PC-3 (cell line): ENCODE data around the gene VPS13C. TPM values are rescaled to one million over a fixed set of nuclear protein-coding genes. Genes with fewer than 3 reads are reported as not detected.

ENCODE experiments used
- ATAC-seq: fragments of 200-7000 bp; cut with Tn5 transposase; 2 replicates; pipeline ENCODE4 v1.9.1; 2020; ENCODE audit warnings: mild to moderate bottlenecking, moderate library complexity
- BruUV-seq: library from RNA; stranded (reverse); fragments of 400-500 nt; replicated peaks from 2 replicates; lab custom pipeline; 2021; lab: Mats Ljungman, UMichigan
- CTCF ChIA-PET: fragments of 300-600 bp; sonication (Branson Sonifier 250); formaldehyde crosslinking; loops from one replicate; lab custom pipeline; 2022; ENCODE audit warnings: antibody characterized with exemption; lab: Charles Lee
- POLR2A ChIA-PET: fragments of 300-600 bp; sonication (Branson Sonifier 250); formaldehyde crosslinking; loops from one replicate; lab custom pipeline; 2022; ENCODE audit warnings: antibody characterized with exemption; ENCODE audit not compliant: unreplicated experiment; lab: Charles Lee
- DNase-seq: peaks from one replicate; pipeline ENCODE4 v3.0.0-alpha.2; 2015
- H2AFZ ChIP-seq: fragments of 300-600 bp; sonication (generic); 2 replicates; pipeline ENCODE4 v1.6.0; 2016; ENCODE audit warnings: antibody characterized with exemption, low read length
- H3F3A ChIP-seq: fragments of 300-600 bp; sonication (generic); one replicate; pipeline ENCODE4 v1.6.0; 2017; ENCODE audit warnings: antibody characterized with exemption, low read length, control low read depth, mild to moderate bottlenecking; ENCODE audit not compliant: unreplicated experiment
- H3K27ac ChIP-seq: fragments of 300-600 bp; sonication (generic); 2 replicates; pipeline ENCODE4 v1.5.1; 2016; ENCODE audit warnings: mild to moderate bottlenecking, low read length
- H3K27me3 ChIP-seq: fragments of 300-600 bp; sonication (generic); 2 replicates; pipeline ENCODE4 v1.6.1; 2016; ENCODE audit warnings: low read length, mixed read lengths
- H3K36me3 ChIP-seq: fragments of 300-600 bp; sonication (generic); 2 replicates; pipeline ENCODE4 v1.6.1; 2016; ENCODE audit warnings: low read depth, mixed run types, low read length, mixed read lengths
- H3K4me1 ChIP-seq: fragments of 300-600 bp; sonication (generic); 2 replicates; pipeline ENCODE4 v1.5.1; 2016; ENCODE audit warnings: low read length; ENCODE audit not compliant: insufficient read depth
- H3K4me2 ChIP-seq: fragments of 300-600 bp; sonication (generic); 2 replicates; pipeline ENCODE4 v1.6.0; 2016; ENCODE audit warnings: low read length
- H3K4me3 ChIP-seq: fragments of 300-600 bp; sonication (generic); 2 replicates; pipeline ENCODE4 v1.5.1; 2016; ENCODE audit warnings: mild to moderate bottlenecking, low read length, mixed read lengths
- H3K79me2 ChIP-seq: fragments of 300-600 bp; sonication (generic); 2 replicates; pipeline ENCODE4 v1.6.1; 2017; ENCODE audit warnings: low read length, mixed read lengths
- H3K9ac ChIP-seq: fragments of 300-600 bp; sonication (generic); 2 replicates; pipeline ENCODE4 v1.6.0; 2016; ENCODE audit warnings: mild to moderate bottlenecking, low read length
- H3K9me2 ChIP-seq: fragments of 300-600 bp; sonication (generic); replicated peaks from 2 replicates; pipeline ENCODE4 v1.6.1; 2016; ENCODE audit warnings: mixed run types, low read length, mixed read lengths
- H3K9me3 ChIP-seq: fragments of 300-600 bp; sonication (generic); 2 replicates; pipeline ENCODE4 v1.6.1; 2016; ENCODE audit warnings: low read length, mixed read lengths
- H4K20me1 ChIP-seq: fragments of 300-600 bp; sonication (generic); 2 replicates; pipeline ENCODE4 v1.6.1; 2016; ENCODE audit warnings: low read length, mixed read lengths
- CTCF ChIP-seq: fragments of 300-600 bp; sonication (generic); conservative IDR thresholded peaks from 2 replicates; pipeline ENCODE4 v1.5.1; 2017; ENCODE audit warnings: antibody characterized with exemption, low read depth, mild to moderate bottlenecking, low read length
- EZH2 ChIP-seq: fragments of 300-600 bp; sonication (generic); IDR thresholded peaks from one replicate; pipeline ENCODE4 v1.6.1; 2017; ENCODE audit warnings: antibody characterized with exemption, mild to moderate bottlenecking, low read length; ENCODE audit not compliant: unreplicated experiment
- EZH2phosphoT487 ChIP-seq: fragments of 300-600 bp; sonication (generic); IDR thresholded peaks from 2 replicates; pipeline ENCODE4 v1.6.1; 2018; ENCODE audit warnings: mild to moderate bottlenecking, antibody characterized with exemption, low read length, borderline replicate concordance
- intact Hi-C: fragments of 100-400 bp; cut with micrococcal nuclease; formaldehyde crosslinking; loops from 2 replicates; pipeline ENCODE4 v1.9.0; 2023
- total RNA-seq: library from RNA; depleted of rRNA; stranded (reverse); fragments of >200 nt; gene quantifications from 2 replicates; pipeline ENCODE4 v1.2.3, GENCODE V29; 2014

VPS13C gene
- total RNA-seq, 1 experiment from 2014 or later, result 11.4 TPM

DNA sequence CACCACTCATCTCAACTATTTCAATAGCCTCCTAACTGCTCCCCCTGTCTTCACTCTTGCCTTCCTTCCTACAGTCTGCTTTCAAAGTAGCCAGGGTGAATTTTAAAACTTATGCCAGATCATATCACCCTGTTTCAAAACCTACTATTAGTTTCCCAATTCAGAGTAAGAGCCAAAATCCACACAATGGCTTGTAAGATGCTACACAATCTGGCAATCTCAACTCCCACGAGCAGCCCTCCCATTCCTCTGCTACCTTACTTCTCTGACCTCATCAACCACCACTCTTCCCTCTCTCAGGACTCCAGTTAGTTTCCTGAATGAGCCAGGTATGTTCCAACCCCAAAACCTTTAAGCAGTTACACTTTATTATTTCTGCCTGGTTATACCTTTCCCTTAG lies 62.5 kb downstream of the VPS13C start:
- Histone ChIP-seq H3K27me3 (no peaks in the 10 kb centered on the region), H3K4me2 (no peak overlapping the region), H4K20me1 (no peaks in the 10 kb centered on the region), H3K27ac (no peak overlapping the region), H2AFZ (no peak overlapping the region), H3K9me2 (no peaks in the 10 kb centered on the region), H3K9ac (no peak overlapping the region), H3F3A (no peaks in the 10 kb centered on the region), H3K4me3 (no peak overlapping the region), H3K4me1 (no peaks in the 10 kb centered on the region), H3K9me3 (no peaks in the 10 kb centered on the region), H3K36me3 (no peaks in the 10 kb centered on the region), H3K79me2 (no peaks in the 10 kb centered on the region)
- TF ChIP-seq EZH2phosphoT487 (no peak), EZH2 (no peak), CTCF (no peak)
- no peak for ATAC-seq
- BruUV-seq, result no TSS peak
- no peak for DNase-seq
- intact Hi-C loops, result no loop called here
- ChIA-PET POLR2A (interaction anchor here (0.6 kb wide), 1 partner anchor 75 kb away, joined by 6 read pairs; no protein-coding TSS in a partner anchor), CTCF (no interaction called here)

DNA sequence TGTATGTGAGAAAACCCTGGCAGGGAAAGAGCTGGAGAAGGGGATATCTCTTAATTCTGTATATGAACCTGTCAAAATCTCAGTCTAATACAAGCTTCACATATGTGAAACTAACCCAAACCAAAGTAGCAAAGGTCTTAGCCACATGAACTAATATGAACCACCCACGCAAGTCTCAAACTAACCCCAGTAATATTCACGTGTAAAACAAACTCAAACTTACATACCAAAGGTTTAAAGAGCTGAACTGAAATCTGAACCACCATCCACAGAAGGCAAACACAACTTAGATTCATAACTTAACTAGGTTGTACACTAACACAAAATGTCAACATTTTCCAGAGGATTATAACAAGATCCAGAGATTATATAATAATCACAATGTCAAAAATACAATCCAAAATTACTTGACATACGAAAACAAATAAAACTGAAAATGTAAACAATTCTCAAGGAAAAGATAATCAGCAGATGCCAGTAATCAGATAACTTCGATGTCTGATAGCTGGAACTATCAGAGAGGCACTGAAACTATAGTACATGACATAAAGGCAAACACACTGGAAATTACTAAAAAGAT lies 64.1 kb downstream of the VPS13C start:
- Histone ChIP-seq H3K9ac (no peak overlapping the region), H3K27me3 (no peaks in the 10 kb centered on the region), H3K27ac (no peak overlapping the region), H3K4me3 (no peak overlapping the region), H3K36me3 (no peaks in the 10 kb centered on the region), H3K79me2 (no peaks in the 10 kb centered on the region), H3K4me2 (no peak overlapping the region), H2AFZ (no peak overlapping the region), H3F3A (no peaks in the 10 kb centered on the region), H3K9me3 (no peaks in the 10 kb centered on the region), H3K4me1 (no peaks in the 10 kb centered on the region), H4K20me1 (no peaks in the 10 kb centered on the region), H3K9me2 (no peaks in the 10 kb centered on the region)
- no peak for DNase-seq
- no peak for TF ChIP-seq EZH2phosphoT487
- TF ChIP-seq EZH2, result no peak
- no peak for TF ChIP-seq CTCF
- BruUV-seq, result no TSS peak
- intact Hi-C loops, result no loop called here
- ATAC-seq, result no peak
- CTCF ChIA-PET, result no interaction called here
- POLR2A ChIA-PET, result no interaction called here

DNA sequence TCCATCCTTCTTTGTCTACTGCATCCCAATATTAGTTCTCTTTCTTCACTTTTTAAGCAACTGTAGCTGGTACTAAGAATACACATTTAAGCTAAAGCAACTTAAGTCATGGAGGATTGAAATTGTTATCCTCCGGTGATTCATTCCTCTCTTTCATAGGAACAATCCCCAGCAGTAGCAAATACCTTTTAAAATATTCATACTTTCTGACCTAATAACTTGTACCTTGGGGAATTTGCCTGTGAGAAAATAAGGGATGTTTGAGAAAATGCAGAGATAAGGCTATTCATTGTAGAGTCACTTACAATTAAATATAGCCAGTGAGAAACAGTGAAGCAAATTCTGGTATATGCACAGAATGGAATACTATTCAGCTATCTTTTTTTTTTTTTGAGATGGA lies 66.0 kb downstream of the VPS13C start:
- BruUV-seq, result no TSS peak
- Histone ChIP-seq H4K20me1 (no peaks in the 10 kb centered on the region), H3K27ac (no peak overlapping the region), H3K9me2 (no peaks in the 10 kb centered on the region), H2AFZ (no peak overlapping the region), H3K4me2 (no peak overlapping the region), H3K27me3 (no peaks in the 10 kb centered on the region), H3K9ac (no peak overlapping the region), H3K36me3 (no peaks in the 10 kb centered on the region), H3K4me1 (no peaks in the 10 kb centered on the region), H3F3A (no peaks in the 10 kb centered on the region), H3K9me3 (no peaks in the 10 kb centered on the region), H3K4me3 (no peak overlapping the region), H3K79me2 (no peaks in the 10 kb centered on the region)
- DNase-seq (peak; percentile 10), ATAC-seq (no peak)
- TF ChIP-seq CTCF (no peak), EZH2phosphoT487 (no peak), EZH2 (no peak)
- ChIA-PET CTCF (no interaction called here), POLR2A (no interaction called here)
- intact Hi-C loops, result no loop called here
